HG02610 (cell line): ENCODE results near the gene FMNL2.

ENCODE experiments used
- ATAC-seq: cut with Tn5 transposase; IDR thresholded peaks from one replicate; pipeline ENCODE4 v1.9.1; 2021; ENCODE audit warnings: mild to moderate bottlenecking, moderate library complexity; ENCODE audit not compliant: unreplicated experiment

FMNL2 gene

GRCh38 chr2:152632736-152633135 is 297.8 kb downstream of the FMNL2 start:
- ATAC-seq: no peak

GRCh38 chr2:152635635-152636298 is 300.8 kb downstream of the FMNL2 start:
- ATAC-seq: peak; percentile 46

DNA sequence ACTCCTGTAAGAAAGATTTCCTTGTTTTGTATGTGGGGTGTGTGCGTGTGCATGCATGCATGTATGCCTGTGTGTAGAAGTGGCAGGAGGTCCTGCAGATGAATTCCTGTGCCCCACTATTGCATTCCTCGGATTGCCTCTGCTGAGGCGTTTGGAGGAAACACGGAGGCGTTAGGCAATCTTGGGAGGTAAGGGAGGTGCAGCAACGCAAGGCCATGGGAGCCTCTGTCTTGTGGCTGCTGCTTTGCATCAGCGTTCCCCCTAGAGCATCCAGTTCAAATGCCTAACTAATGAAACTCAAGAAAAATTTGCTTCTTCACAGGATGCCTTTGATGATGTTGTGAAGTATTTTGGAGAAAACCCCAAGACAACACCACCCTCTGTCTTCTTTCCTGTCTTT is 302.3 kb downstream of the FMNL2 start:
- no peak for ATAC-seq

- ATAC-seq: no peak
Observed at GRCh38 chr2:152638056-152638455, 303.1 kb downstream of the FMNL2 start.

DNA sequence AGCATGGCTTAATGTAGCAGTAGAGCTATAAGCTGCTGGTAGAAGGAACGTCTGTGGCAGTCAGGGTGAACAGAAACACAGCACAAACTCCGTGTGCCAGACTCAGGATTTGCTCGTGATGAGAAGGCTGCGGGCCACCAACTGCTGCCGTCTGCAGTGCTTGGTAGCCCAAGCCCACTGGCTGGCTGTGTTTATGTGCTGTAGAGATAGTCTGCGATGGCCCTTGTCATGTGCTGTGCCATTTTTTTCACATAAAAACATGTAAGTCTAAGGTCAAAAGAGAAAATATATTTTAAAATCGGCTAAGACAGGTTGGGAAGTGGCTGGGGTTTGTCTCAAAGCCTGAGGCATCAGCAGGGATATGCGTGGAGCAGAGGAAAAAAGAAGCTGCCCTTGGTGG is 303.6 kb downstream of the FMNL2 start:
- no peak for ATAC-seq

DNA sequence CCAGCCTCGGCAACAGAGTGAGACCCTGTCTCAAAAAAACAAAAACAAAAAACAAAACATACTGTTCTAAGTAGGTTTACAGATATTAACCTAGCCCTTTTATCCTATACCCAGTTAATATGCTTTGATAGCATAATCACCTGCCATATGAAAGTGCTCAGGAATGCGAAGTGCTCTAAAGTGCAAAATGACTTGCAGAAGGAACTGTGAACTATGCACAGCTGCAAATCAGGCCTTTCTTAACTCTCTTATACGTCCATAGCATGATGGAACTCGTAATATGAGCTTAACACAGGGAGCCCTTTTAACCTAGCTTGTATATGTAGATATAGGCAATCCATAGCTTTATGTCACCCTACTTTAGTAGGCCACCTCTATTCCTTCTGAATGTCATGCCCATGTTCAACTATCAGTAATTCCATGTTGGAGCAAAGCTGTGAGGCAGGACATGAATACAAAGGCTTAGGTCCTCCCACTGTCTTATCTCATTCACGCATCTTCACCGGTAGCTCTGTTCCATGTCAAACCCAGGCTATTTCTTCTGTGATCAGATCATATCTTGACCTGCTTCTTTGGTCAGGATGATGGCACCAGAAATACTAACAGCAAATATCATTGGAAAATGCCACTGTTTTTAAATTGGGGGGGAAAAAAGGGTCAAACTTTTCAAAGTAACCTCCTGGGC is 309.4 kb downstream of the FMNL2 start:
- no peak for ATAC-seq

DNA sequence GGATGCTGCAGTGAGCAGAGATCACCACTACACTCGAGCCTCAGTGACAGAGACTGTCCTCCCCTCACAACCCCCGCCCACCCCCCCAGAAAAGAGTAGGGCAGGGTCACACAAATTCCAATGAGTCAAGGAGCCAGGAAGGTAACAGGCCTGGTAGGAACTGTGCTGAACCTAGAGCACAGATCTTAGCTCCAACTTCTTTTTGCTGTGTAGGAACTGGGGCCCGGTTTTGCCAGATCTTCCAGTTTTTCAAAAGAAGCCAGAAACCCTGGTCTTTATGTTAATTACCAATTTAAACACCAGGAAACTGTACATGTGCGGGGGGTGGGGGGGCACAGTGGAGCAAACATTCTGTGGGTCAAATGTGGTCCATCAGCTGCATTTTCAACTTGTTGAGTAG is 311.3 kb downstream of the FMNL2 start:
- no peak for ATAC-seq

- ATAC-seq: no peak
Observed at GRCh38 chr2:152646775-152647174, 311.8 kb downstream of the FMNL2 start.

DNA sequence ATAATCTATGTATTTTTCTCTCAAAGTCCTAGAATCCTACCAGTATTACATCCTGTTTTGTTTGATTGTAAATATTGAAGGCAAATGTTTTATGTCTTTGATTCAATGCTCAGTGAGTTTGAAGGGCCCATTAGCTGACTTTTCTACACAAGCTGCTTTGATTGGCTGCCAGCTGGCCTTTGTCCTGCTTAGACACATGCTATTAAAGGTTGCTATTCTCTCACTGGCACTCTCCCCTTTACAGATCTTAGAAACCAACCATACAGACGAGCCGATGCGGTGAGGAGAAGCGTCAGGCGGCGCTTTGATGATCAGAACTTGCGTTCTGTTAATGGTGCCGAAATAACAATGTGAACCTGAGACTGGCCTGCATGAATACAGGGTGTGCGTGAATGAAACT is 312.6 kb downstream of the FMNL2 start:
- no peak for ATAC-seq

DNA sequence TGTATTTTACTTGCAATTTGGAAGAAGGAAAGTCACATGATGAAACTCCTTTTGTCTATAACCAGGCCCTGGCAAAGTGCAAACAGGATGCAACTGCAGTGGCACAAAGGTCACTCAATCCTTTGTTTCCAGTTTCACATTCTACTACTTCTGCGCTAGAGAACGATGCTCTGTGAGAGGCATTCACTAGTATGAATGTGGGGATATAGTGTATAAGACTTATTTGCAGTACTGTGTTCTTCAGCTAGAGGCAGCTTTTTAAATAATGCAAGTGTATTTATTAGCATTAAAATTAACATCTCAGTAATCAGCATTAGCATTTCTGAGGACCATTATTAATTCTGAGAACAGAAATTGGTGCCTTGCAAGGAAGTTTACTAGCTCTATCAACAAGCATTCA is 313.4 kb downstream of the FMNL2 start:
- ATAC-seq: no peak

- no peak for ATAC-seq
Observed at GRCh38 chr2:152649997-152650396, 315.0 kb downstream of the FMNL2 start.

DNA sequence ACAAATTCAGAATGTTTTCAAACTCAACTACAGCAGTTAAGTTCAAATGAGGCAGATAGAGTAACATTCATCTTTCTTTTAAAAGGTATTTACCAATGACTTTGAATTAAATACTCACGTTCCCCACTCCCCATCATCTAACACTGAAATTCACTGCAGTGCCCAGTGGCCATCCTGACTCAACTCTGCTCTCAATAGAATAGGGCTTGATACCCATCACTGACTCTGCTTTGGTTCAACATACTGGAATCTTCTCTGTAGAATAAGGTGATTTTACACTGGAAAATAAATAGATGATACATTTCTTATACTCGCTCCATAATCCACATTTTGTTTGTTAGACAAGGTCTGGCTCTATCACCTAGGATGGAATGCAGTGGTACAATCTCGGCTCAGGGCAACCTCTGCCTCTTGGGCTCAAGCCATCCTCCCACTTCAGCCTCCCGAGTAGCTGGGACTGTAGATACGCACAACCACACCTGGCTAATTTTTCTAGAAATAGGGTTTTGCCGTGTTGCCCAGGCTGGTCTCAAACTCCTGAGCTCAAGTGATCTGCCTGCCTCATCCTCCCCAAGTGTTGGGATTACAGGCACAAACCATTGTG is 315.9 kb downstream of the FMNL2 start:
- no peak for ATAC-seq

DNA sequence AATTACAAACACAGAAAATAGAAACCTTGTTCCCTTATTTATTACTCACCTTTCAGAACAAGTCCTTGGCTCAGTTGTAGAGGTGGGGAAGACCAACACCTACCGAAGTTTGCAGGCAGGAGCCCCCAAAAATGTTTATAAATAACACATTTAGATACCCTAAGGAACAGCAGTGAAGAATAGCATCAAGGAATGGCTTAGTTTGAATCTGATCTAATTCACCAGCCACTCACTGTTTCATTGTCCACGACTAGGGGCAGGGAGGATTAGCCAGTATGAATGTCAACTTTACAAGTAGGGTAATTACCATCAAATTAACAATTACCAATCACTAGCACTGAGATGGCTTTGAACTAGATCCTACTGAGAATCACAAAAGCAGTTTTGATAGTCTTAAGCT is 316.9 kb downstream of the FMNL2 start:
- ATAC-seq: no peak

GRCh38 chr2:152655880-152656279 is 320.9 kb downstream of the FMNL2 start:
- no peak for ATAC-seq

- peak; percentile 95 for ATAC-seq
Observed at GRCh38 chr2:152657043-152657442, 322.1 kb downstream of the FMNL2 start.

- ATAC-seq: no peak
Observed at GRCh38 chr2:152658221-152658620, 323.2 kb downstream of the FMNL2 start.

- no peak for ATAC-seq
Observed at GRCh38 chr2:152661076-152661475, 326.1 kb downstream of the FMNL2 start.

- no peak for ATAC-seq
Observed at GRCh38 chr2:152664725-152665124, 329.8 kb downstream of the FMNL2 start.

GRCh38 chr2:152674334-152674733 is 339.4 kb downstream of the FMNL2 start:
- ATAC-seq: no peak

GRCh38 chr2:152676461-152676860 is 341.5 kb downstream of the FMNL2 start:
- no peak for ATAC-seq

DNA sequence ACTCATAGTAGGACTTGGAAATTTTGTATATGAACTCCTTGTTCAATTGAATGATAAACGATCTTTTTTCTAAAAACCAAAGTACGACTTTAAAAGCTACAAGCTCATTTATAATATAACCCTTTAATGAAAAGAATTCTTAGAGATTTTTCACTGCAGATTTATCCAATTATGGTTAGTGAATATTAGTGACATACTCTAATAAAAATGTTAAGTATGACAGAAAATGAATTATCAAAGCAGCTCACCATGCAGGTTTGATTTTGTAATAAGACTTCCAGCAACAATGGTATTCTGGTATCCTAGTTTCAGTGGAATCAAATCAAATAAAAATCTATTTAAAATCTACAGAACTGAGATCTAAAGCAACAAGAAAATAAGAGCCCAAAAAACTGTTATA is 343.8 kb downstream of the FMNL2 start:
- no peak for ATAC-seq

DNA sequence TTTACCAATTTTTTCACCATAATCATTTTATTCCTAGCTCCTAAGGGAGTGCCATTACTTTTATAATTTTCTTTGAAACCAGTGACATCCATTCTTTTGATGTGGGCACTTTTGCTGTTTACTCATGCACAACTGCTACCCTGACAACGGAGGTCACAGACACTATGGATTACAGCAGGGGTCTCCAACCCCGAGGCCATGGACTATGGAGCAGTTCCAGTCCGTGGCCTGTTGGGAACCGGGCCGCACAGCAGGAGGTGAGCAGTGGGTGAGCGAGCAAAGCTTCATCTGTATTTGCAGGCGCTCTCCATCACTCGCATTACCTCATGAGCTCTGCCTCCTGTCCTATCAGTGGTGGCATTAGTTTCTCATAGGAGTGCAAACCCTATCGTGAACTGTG is 347.7 kb downstream of the FMNL2 start:
- no peak for ATAC-seq
